ENCODE data around the gene REXO4. TPM values are rescaled to one million over a fixed set of nuclear protein-coding genes. Genes with fewer than 3 reads are reported as not detected.

REXO4 gene
- total and polyA plus RNA-seq, 2 of the 4 experiments (the other 2 are of a cell fraction): 16.1 to 21.8 TPM

GRCh38 chr9:133448487-133448972 lies 30.7 kb upstream of the REXO4 start:
- ChIA-PET POLR2A (ENCODE audit: unreplicated experiment) (no interaction called here), CTCF (no interaction called here)
- Histone ChIP-seq H3K9ac (ENCODE audit: low read depth, low read length) (no peak overlapping the region), H2AFZ (replicated peaks; ENCODE audit: low read length, poor library complexity) (no peak overlapping the region), H3K23ac (ENCODE audit: low read depth, low read length) (no peak overlapping the region), H3K4ac (ENCODE audit: low read depth, low read length) (no peak overlapping the region), H4K91ac (ENCODE audit: insufficient read depth, low read depth, low read length) (no peak overlapping the region), H3K56ac (ENCODE audit: extremely low read depth, insufficient read depth, low read length) (no peak overlapping the region), H3K27ac (ENCODE audit: insufficient read depth, low read length) (no peak overlapping the region), H3K27me3 (ENCODE audit: control insufficient read depth, insufficient read depth, low read length) (peaks cover 15% of the 10 kb centered on the region), H4K8ac (ENCODE audit: low read depth in 2 of 2, low read length in 2 of 2) (no peak overlapping the region), H2BK5ac (ENCODE audit: low read depth, low read length, poor library complexity, severe bottlenecking) (no peak overlapping the region), H3K9me1 (ENCODE audit: insufficient read depth, low read length) (no peaks in the 10 kb centered on the region), H3K14ac (replicated peaks; ENCODE audit: low read depth, low read length) (no peak overlapping the region), H2BK15ac (ENCODE audit: low read depth, low read length) (no peak overlapping the region), H3K79me1 (ENCODE audit: low read depth in 1 of 2, low read length in 2 of 2) (no peaks in the 10 kb centered on the region), H2AK9ac (replicated peaks; ENCODE audit: low read depth, low read length, poor library complexity) (no peak overlapping the region), H3K9me3 (ENCODE audit: control insufficient read depth, insufficient read depth, low read length) (no peaks in the 10 kb centered on the region), H2BK20ac (ENCODE audit: low read depth, low read length) (no peak overlapping the region), H3K4me3 (ENCODE audit: insufficient read depth, low read depth, low read length) (no peak overlapping the region), H3K18ac (ENCODE audit: low read depth, low read length) (no peak overlapping the region), H2AK5ac (ENCODE audit: low read depth, low read length) (no peak overlapping the region), H3K4me2 (ENCODE audit: low read depth, low read length) (no peak overlapping the region), H2BK120ac (ENCODE audit: low read depth, low read length) (no peak overlapping the region), H4K20me1 (ENCODE audit: insufficient read depth, low read length) (no peaks in the 10 kb centered on the region; the same call in 1 of the 2 replicates), H3K36me3 (ENCODE audit: control insufficient read depth, insufficient read depth, low read length) (no peaks in the 10 kb centered on the region), H3K4me1 (ENCODE audit: control insufficient read depth, insufficient read depth, low read length) (no peaks in the 10 kb centered on the region), H4K5ac (ENCODE audit: low read depth, low read length) (no peak overlapping the region)
- intact Hi-C loops (cut with micrococcal nuclease): no loop called here
- ATAC-seq (ENCODE audit: low read depth) (no peak), DNase-seq (no peak)
- no TSS peak for BruUV-seq (replicated peaks)
- 88% methylated on average over 2 of the region's 13 CpGs; no CpG with 5 or more reads in 1 of the 2 experiments for WGBS, 2 experiments (ENCODE audit: extremely low coverage in 2 of 2, insufficient read length in 1 of 2)
- TF ChIP-seq BHLHE40 (IDR thresholded peaks at IDR 0.05; ENCODE audit: low read depth, low read length): no peak
- TF ChIP-seq MXI1 (IDR thresholded peaks at IDR 0.05; ENCODE audit: borderline replicate concordance, low read depth, low read length): no peak
- no peak for TF ChIP-seq FOS (IDR thresholded peaks at IDR 0.05; ENCODE audit: low read depth, low read length)
- no peak for TF ChIP-seq CHD1 (IDR thresholded peaks at IDR 0.05; ENCODE audit: low read depth, low read length)
- no peak for TF ChIP-seq SMC3 (IDR thresholded peaks at IDR 0.05; ENCODE audit: low read depth, low read length)
- in situ Hi-C loops (cut with MboI; ENCODE audit: low sequenced_read_pairs): no loop called here
- dilution Hi-C loops (cut with HindIII; ENCODE audit: low sequenced_read_pairs, unreplicated experiment): no loop called here
